ENCODE results near the gene TMEM132D.

GRCh38 chr12:129413295-129413694, 490.5 kb downstream of the TMEM132D start:
- TF ChIP-seq CTCF (tag by site-specific recombination; IDR thresholded peaks at IDR 0.05) (no peak), REST (tag by site-specific recombination; IDR thresholded peaks at IDR 0.05) (no peak), ZBTB7A (tag by site-specific recombination; IDR thresholded peaks at IDR 0.05; ENCODE audit: low read depth) (no peak), SP7 (tag by site-specific recombination; IDR thresholded peaks at IDR 0.05) (no peak), ZNF654 (tag by site-specific recombination; IDR thresholded peaks at IDR 0.05; ENCODE audit: low read depth) (no peak), BCL11A (tag by site-specific recombination; IDR thresholded peaks at IDR 0.05; ENCODE audit: low read depth) (no peak)

Measured in HEK293 (cell line).